Lung (tissue), 12 donors: ENCODE data around the gene ATP5MC2. TPM values are rescaled to one million over a fixed set of nuclear protein-coding genes. Genes with fewer than 3 reads are reported as not detected.

Experiments used
- ATAC-seq: fragments of 200-7000 bp; cut with Tn5 transposase; one replicate; pipeline ENCODE4 v1.9.1; 2020; ENCODE audit warnings: moderate number of reproducible peaks; ENCODE audit not compliant: insufficient read depth, low FRiP score
- DNase-seq, 3 donors: peaks; one replicate each; pipeline ENCODE4 v3.0.0-alpha.2; 2013 to 2017
- H3K27ac ChIP-seq, 2 donors: one replicate each; pipeline ENCODE4 v1.5.1; 2013; ENCODE audit warnings: mild to moderate bottlenecking in 2 of 2, moderate library complexity in 2 of 2, control low read depth in 1 of 2, inconsistent platforms in 1 of 2, low read depth in 1 of 2, low read length in 1 of 2
- H3K27me3 ChIP-seq, 3 donors: one replicate each; pipeline ENCODE4 v1.5.1; 2013; ENCODE audit warnings: low read length in 2 of 3; ENCODE audit not compliant: control insufficient read depth in 3 of 3, insufficient read depth in 3 of 3
- H3K36me3 ChIP-seq, 4 donors: one replicate each; pipeline ENCODE4 v1.5.1; 2013; ENCODE audit warnings: low read length in 4 of 4, mild to moderate bottlenecking in 1 of 4, moderate library complexity in 1 of 4; ENCODE audit not compliant: control insufficient read depth in 4 of 4, insufficient read depth in 4 of 4
- H3K4me1 ChIP-seq, 5 donors: one replicate each; pipeline ENCODE4 v1.5.1; 2013; ENCODE audit warnings: low read length in 5 of 5, mild to moderate bottlenecking in 2 of 5, moderate library complexity in 1 of 5; ENCODE audit not compliant: control insufficient read depth in 5 of 5, insufficient read depth in 5 of 5
- H3K4me3 ChIP-seq: one replicate; pipeline ENCODE4 v1.5.1; 2013; ENCODE audit warnings: mild to moderate bottlenecking, control low read depth, moderate library complexity
- H3K9ac ChIP-seq, 2 donors: one replicate each; pipeline ENCODE4 v1.5.1; 2013; ENCODE audit warnings: low read length in 2 of 2, control low read depth in 1 of 2; ENCODE audit not compliant: insufficient read depth in 1 of 2
- H3K9me3 ChIP-seq, 4 donors: one replicate each; pipeline ENCODE4 v1.5.1; 2013; ENCODE audit warnings: low read length in 3 of 4, mild to moderate bottlenecking in 1 of 4, moderate library complexity in 1 of 4; ENCODE audit not compliant: control insufficient read depth in 4 of 4, insufficient read depth in 3 of 4
- CTCF ChIP-seq: IDR thresholded peaks from 2 replicates; pipeline ENCODE4 v1.5.1; 2012; ENCODE audit warnings: mild to moderate bottlenecking; ENCODE audit errors: control extremely low read depth, extremely low read depth
- WGBS, 2 donors: extraction: QIAGEN DNeasy Blood & Tissue Kit; methylation state at CpG; one replicate each; pipeline ENCODE4 v1.1.7; 2013; 5-methylcytosine and 5-hydroxymethylcytosine counted together
- polyA plus RNA-seq, 2 donors: library from polyadenylated mRNA; stranded (reverse); fragments of 200-250 nt; gene quantifications; one replicate each; pipeline ENCODE4 v1.2.1, GENCODE V29; 2013
- total RNA-seq, 2 donors: library from RNA; depleted of rRNA in 1 of 2; stranded (reverse); fragments of >200 nt in 1 of 2; gene quantifications; one replicate each; pipeline ENCODE4 v1.2.1, GENCODE V29; 2014 to 2021
- donor health status: control.
- donor health status: control.
- donor health status: Bipolar disorder and iron deficiency.
- donor health status: healthy.
- donor health status: DM: yes; HTN: yes; CAD: no.

Gene ATP5MC2
- total and polyA plus RNA-seq, 4 donors, result 143 to 582 (median 320) TPM

GRCh38 chr12:53670308-53670707 lies 5.6 kb downstream of the ATP5MC2 start:
- Histone ChIP-seq H3K9ac (no peak overlapping the region), H3K9me3 (no peaks in the 10 kb centered on the region), H3K4me3 (no peak overlapping the region), H3K36me3 (peaks cover 24 to 55% (median 37%) of the 10 kb centered on the region in 4 donors), H3K4me1 (peaks cover 2 to 8% (median 5%) of the 10 kb centered on the region in 5 donors), H3K27me3 (no peaks in the 10 kb centered on the region), H3K27ac (no peak overlapping the region)
- no peak for DNase-seq
- TF ChIP-seq CTCF, result no peak
- no peak for ATAC-seq
- WGBS, 2 donors, result 91 to 95% methylated on average over 7 of the region's 7 CpGs

GRCh38 chr12:53667080-53667479 lies 8.8 kb downstream of the ATP5MC2 start:
- WGBS, 2 donors, result 94 to 98% methylated on average over 2 of the region's 2 CpGs
- Histone ChIP-seq H3K27ac (no peak overlapping the region), H3K36me3 (peaks cover 31 to 56% (median 38%) of the 10 kb centered on the region in 4 donors), H3K9me3 (no peaks in the 10 kb centered on the region), H3K27me3 (no peaks in the 10 kb centered on the region), H3K4me3 (no peak overlapping the region), H3K9ac (no peak overlapping the region), H3K4me1 (peaks cover 0 to 3% (median 0%) of the 10 kb centered on the region in 5 donors)
- TF ChIP-seq CTCF, result no peak
- no peak for ATAC-seq
- no peak for DNase-seq

- H3K27ac ChIP-seq, result no peak overlapping the region
- H3K36me3 ChIP-seq, result peaks cover 21 to 42% (median 29%) of the 10 kb centered on the region in 4 donors
- H3K4me1 ChIP-seq, result peaks cover 0 to 4% (median 0%) of the 10 kb centered on the region in 5 donors
- 87 to 92% methylated on average over 7 of the region's 7 CpGs for WGBS, 2 donors
- TF ChIP-seq CTCF, result no peak
- no peaks in the 10 kb centered on the region for H3K27me3 ChIP-seq
- H3K9me3 ChIP-seq, result no peaks in the 10 kb centered on the region
- no peak overlapping the region for H3K9ac ChIP-seq
- H3K4me3 ChIP-seq, result no peak overlapping the region
- no peak for ATAC-seq
- no peak for DNase-seq
These were observed 10.9 kb downstream of the ATP5MC2 start for GRCh38 chr12:53664936-53665335.

GRCh38 chr12:53664191-53664590 lies 11.7 kb downstream of the ATP5MC2 start:
- TF ChIP-seq CTCF, result no peak
- DNase-seq, result no peak
- H3K27me3 ChIP-seq, result no peaks in the 10 kb centered on the region
- peaks cover 18 to 34% (median 24%) of the 10 kb centered on the region in 4 donors for H3K36me3 ChIP-seq
- no peak overlapping the region for H3K4me3 ChIP-seq
- WGBS, 2 donors, result 77 to 97% methylated on average over 5 of the region's 5 CpGs
- ATAC-seq, result no peak
- H3K9ac ChIP-seq, result no peak overlapping the region
- H3K27ac ChIP-seq, result no peak overlapping the region
- no peaks in the 10 kb centered on the region for H3K9me3 ChIP-seq
- H3K4me1 ChIP-seq, result peaks cover 0 to 10% (median 7%) of the 10 kb centered on the region in 5 donors
